ENCODE measurements around the gene TSC2. TPM values are rescaled to one million over a fixed set of nuclear protein-coding genes. Genes with fewer than 3 reads are reported as not detected.
A peak's percentile ranks its signal among the peaks of the same experiment; 100 is the strongest.

TSC2 gene
- total and polyA plus RNA-seq, 12 donors, result 18.6 to 333 (median 92.6) TPM

DNA sequence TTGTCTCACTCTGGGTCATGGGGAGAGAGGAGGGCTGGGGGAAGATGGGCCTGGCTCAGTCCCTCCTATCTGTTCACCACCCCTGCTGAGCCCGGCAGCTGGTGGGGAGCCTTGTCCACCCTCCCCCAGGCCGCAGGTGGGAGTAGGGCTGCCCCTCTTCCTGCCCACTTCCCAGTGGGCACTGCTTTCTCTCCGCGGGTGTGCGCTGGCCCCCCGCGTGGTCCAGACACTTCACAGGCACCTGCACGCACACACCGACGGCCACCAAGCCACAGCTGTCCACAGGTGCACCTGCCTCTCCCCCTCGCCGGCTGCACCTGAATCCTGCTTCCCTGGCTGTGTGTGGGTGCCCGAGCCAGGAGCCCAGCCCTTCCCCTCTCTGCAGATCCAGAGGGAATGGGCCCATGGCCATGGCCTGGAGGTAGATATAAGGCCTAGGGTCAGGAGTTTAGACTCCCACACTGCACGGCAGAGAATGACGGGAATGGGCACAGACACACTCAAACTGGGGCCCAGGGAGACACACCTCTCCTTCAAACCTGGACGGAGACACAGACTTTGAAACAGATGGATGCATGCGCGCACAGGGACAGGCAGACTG, 19.1 kb upstream of the TSC2 start:
- Histone ChIP-seq H3K27me3 (no peaks in the 10 kb centered on the region), H3K27ac (peak overlapping the region in 1 of 5 donors; percentile 79), H3K4me1 (replicated peaks in 1 of 2) (peaks cover 10 to 44% of the 10 kb centered on the region in 2 donors), H3K9me3 (replicated peaks in 1 of 3) (no peaks in the 10 kb centered on the region), H3K36me3 (replicated peaks in 1 of 2) (no peaks in the 10 kb centered on the region), H3K4me3 (peak overlapping the region in 1 of 4 donors; percentile 84)
- no peak for TF ChIP-seq POLR2A (IDR thresholded peaks at IDR 0.05)
- TF ChIP-seq, protein P1, sequence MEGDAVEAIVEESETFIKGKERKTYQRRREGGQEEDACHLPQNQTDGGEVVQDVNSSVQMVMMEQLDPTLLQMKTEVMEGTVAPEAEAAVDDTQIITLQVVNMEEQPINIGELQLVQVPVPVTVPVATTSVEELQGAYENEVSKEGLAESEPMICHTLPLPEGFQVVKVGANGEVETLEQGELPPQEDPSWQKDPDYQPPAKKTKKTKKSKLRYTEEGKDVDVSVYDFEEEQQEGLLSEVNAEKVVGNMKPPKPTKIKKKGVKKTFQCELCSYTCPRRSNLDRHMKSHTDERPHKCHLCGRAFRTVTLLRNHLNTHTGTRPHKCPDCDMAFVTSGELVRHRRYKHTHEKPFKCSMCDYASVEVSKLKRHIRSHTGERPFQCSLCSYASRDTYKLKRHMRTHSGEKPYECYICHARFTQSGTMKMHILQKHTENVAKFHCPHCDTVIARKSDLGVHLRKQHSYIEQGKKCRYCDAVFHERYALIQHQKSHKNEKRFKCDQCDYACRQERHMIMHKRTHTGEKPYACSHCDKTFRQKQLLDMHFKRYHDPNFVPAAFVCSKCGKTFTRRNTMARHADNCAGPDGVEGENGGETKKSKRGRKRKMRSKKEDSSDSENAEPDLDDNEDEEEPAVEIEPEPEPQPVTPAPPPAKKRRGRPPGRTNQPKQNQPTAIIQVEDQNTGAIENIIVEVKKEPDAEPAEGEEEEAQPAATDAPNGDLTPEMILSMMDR (IDR thresholded peaks at IDR 0.05), result no peak
- WGBS, 4 donors, result 80 to 86% (median 84%) methylated on average over 15 to 18 of the region's 18 CpGs
- peak in 1 of 7 donors; percentile 20 for DNase-seq
- intact Hi-C loops (cut with DNase I), result no loop called here

DNA sequence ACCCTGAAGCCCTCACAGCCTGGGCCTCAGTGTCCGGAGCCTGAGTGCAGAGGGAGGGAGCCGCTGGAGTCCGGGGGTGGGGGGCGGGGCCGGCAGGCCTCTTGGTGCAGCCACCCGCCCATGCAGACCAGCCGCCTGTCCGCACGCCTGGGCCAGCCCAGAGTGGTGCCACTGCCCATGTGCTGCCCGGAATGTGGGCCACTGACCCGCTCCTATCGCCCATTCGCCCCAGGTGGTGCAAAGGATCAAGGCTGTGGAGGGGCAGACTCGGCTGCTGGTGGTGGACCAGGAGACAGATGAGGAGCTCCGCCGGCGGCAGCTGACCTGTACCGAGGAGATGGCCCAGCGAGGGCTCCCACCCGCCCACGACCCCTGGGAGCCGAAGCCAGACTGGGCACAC, 18.4 kb upstream of the TSC2 start:
- Histone ChIP-seq H3K27me3 (no peaks in the 10 kb centered on the region), H3K36me3 (replicated peaks in 1 of 2) (no peaks in the 10 kb centered on the region), H3K9me3 (replicated peaks in 1 of 3) (no peaks in the 10 kb centered on the region), H3K4me3 (no peak overlapping the region), H3K27ac (no peak overlapping the region), H3K4me1 (replicated peaks in 1 of 2) (peaks cover 9 to 42% of the 10 kb centered on the region in 2 donors)
- intact Hi-C loops (cut with DNase I), result no loop called here
- no peak for DNase-seq
- WGBS, 4 donors, result 65 to 86% (median 69%) methylated on average over 2 to 22 of the region's 22 CpGs
- TF ChIP-seq, protein P1 (IDR thresholded peaks at IDR 0.05), result no peak
- TF ChIP-seq POLR2A (IDR thresholded peaks at IDR 0.05), result no peak

DNA sequence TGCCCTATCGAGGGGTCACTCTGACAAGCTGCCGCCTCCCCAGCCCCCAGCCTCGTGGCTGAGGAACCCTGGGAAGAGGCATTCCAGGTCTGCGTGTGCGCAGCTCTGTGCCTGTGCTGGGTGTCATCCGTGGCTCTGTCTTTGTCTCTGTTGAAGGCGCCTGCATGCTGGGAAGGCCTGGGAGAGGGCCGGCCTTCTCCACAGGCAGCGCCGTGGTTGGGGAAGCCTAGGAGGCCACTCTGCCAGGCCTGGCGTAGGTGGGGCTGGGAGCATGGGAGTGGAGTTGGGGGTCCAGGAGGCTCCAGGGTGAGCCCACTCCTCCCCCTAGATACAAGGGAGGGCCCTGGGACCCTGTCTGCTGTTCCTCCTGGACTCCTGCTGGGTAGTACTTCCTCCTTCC, 17.7 kb upstream of the TSC2 start:
- intact Hi-C loops (cut with DNase I), result no loop called here
- Histone ChIP-seq H3K4me3 (no peak overlapping the region), H3K27ac (peak overlapping the region in 2 of 5 donors; percentile 12 to 20), H3K4me1 (replicated peaks in 1 of 2) (peaks cover 9 to 46% of the 10 kb centered on the region in 2 donors), H3K36me3 (replicated peaks in 1 of 2) (no peaks in the 10 kb centered on the region), H3K9me3 (replicated peaks in 1 of 3) (no peaks in the 10 kb centered on the region), H3K27me3 (no peaks in the 10 kb centered on the region)
- WGBS, 4 donors, result 81 to 85% (median 85%) methylated on average over 10 to 11 of the region's 11 CpGs
- DNase-seq, result no peak
- TF ChIP-seq, protein P1 (IDR thresholded peaks at IDR 0.05), result no peak
- no peak for TF ChIP-seq POLR2A (IDR thresholded peaks at IDR 0.05)

DNA sequence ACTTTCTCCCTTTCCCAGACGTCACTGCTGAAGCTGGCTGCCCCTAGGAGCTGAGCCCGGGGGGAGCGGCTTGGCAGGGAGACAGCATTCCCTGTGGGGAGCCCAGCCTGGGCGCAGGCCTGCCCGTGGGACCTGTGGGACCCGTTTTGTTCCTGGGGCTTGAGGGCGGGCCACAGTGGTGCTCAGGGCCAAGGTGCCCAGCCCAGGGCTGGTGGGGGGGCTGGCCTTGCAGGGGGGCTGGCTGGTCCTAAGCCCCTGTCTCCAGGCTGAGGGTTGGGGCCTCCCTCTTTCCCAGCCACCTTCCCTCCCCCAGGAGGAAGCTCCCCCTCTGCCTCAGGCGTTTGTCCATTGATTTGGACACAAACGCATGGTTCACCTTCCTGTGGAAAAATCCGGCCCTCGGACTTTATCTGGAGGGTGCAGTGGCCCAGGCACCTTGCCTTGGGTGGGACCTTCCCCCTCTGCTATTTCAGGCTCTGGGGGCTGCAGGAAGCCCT, 16.7 kb upstream of the TSC2 start:
- 76 to 86% (median 82%) methylated on average over 7 to 11 of the region's 11 CpGs for WGBS, 4 donors

More for the DNA sequence above, 16.7 kb upstream of the TSC2 start:
- TF ChIP-seq, protein P1 (IDR thresholded peaks at IDR 0.05), result no peak
- TF ChIP-seq POLR2A (IDR thresholded peaks at IDR 0.05), result no peak
- peak in 3 of 7 donors; percentile 19 to 58 (median 39) for DNase-seq
- no peak overlapping the region for H3K4me3 ChIP-seq
- peaks cover 9 to 55% of the 10 kb centered on the region in 2 donors for H3K4me1 ChIP-seq (replicated peaks in 1 of 2)
- H3K27ac ChIP-seq, result peak overlapping the region in 2 of 5 donors; percentile 30 to 81
- intact Hi-C loops (cut with DNase I), result no loop called here
- no peaks in the 10 kb centered on the region for H3K9me3 ChIP-seq (replicated peaks in 1 of 3)
- H3K27me3 ChIP-seq, result no peaks in the 10 kb centered on the region
- no peaks in the 10 kb centered on the region for H3K36me3 ChIP-seq (replicated peaks in 1 of 2)
